ENCODE measurements around the gene CFAP43.

Gene CFAP43

DNA sequence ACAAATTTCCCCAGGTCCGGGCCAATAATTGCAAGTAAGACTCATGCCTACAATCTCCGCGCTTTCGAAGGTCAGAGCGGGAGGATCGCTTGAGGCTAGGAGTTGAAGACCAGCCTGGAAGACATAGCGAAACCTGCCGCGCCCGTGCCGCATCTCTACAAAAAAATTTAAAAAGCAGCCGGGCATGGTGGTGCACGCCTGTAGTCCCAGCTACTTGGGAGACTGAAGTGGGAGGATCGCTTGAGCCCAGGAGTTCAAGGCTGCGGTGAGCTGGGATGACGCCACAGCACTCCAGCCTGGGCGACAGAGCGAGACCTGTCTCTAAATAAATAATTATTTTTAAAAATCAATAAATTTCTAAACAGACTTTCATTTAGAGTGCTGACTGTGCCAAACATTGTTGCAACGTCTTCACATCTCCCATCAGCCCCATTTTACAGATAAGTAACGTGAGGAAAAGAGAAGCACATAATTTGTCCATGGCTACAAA, 494 bp upstream of the CFAP43 start:
- Histone ChIP-seq H3K4me1 (peaks cover 6% of the 10 kb centered on the region; the same call in 1 of the 2 replicates), H3K9ac (no peak overlapping the region), H3K4me3 (peak overlapping the region; percentile 70), H3K27me3 (peaks cover 30% of the 10 kb centered on the region), H3K4me2 (peak overlapping the region; percentile 75), H3K27ac (no peak overlapping the region), H4K20me1 (no peaks in the 10 kb centered on the region), H3K9me3 (peaks cover 47% of the 10 kb centered on the region), H3K36me3 (no peaks in the 10 kb centered on the region)
- TF ChIP-seq Cebpa-rat (IDR thresholded peaks at IDR 0.05), result no peak

DNA sequence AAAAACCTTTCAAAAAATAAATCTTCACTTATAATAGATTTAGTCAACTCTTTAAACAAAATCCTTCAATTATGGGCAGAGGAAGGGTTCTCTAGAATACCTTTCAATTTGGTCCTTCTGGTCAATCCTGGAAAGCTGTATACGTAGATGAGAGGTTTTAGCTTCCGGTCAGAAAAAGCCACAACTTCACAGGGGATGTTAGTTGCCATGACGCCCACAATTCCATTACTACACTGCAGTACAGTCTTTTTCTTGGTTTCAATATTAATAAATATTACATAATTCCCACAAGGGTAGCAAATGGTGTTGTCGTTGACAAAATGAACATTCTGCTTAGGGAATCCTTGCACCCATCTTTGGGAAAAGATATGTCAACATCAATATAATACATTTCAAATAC, 1.7 kb downstream of the CFAP43 start:
- Histone ChIP-seq H3K9me3 (peaks cover 39% of the 10 kb centered on the region), H3K27ac (no peak overlapping the region), H3K9ac (no peak overlapping the region), H3K4me3 (no peak overlapping the region), H3K4me2 (no peak overlapping the region), H3K36me3 (no peaks in the 10 kb centered on the region), H3K4me1 (peaks cover 6% of the 10 kb centered on the region; the same call in 1 of the 2 replicates), H3K27me3 (peaks cover 30% of the 10 kb centered on the region), H4K20me1 (no peaks in the 10 kb centered on the region)
- no peak for TF ChIP-seq Cebpa-rat (IDR thresholded peaks at IDR 0.05)

DNA sequence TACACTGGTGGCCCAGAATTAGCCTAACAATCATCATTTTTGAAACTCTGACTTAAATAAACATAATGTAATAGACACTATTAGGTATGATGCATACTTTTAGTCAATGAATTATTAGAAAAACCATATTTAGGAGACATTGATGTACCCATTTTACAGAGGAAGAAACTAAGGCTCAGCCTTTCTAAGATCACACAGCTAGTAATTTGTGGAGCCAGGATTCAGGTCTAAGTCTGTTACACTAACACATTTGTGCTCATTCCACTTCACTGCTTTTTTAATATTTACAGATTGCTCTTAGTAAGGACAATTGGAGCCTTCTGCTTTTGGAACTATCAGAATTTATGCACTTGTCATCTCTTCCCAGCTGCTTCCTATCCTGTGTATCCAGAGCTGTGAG, 8.9 kb downstream of the CFAP43 start:
- no peak overlapping the region for H3K4me2 ChIP-seq
- no peak overlapping the region for H3K27ac ChIP-seq
- no peaks in the 10 kb centered on the region for H3K36me3 ChIP-seq
- no peaks in the 10 kb centered on the region for H4K20me1 ChIP-seq
- no peak overlapping the region for H3K9ac ChIP-seq
- peaks cover 45% of the 10 kb centered on the region for H3K4me1 ChIP-seq
- TF ChIP-seq Cebpa-rat (IDR thresholded peaks at IDR 0.05), result no peak
- no peaks in the 10 kb centered on the region for H3K9me3 ChIP-seq
- H3K27me3 ChIP-seq, result no peaks in the 10 kb centered on the region
- H3K4me3 ChIP-seq, result no peak overlapping the region

DNA sequence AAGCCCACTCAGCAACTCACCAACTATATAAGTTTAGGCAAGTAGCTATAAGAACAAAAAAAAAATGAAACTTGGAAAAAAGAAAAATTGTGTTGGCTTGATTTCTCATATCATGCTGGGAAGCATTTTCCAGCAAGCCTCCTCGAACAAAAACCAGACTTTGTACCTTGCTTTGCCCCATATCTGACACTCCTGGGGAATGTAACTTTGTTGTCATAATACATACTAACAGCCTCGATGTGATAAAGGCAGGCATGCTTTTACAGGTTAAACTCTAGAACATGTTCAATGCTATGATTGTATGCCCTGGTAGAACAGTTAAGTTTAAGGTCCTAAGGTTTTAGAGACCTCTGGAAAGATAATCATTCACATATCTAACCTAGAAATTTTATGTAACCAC, 11.6 kb downstream of the CFAP43 start:
- Histone ChIP-seq H4K20me1 (no peaks in the 10 kb centered on the region), H3K4me3 (no peak overlapping the region), H3K27me3 (no peaks in the 10 kb centered on the region), H3K4me2 (no peak overlapping the region), H3K9me3 (no peaks in the 10 kb centered on the region), H3K9ac (no peak overlapping the region), H3K4me1 (peaks cover 54% of the 10 kb centered on the region), H3K27ac (no peak overlapping the region), H3K36me3 (no peaks in the 10 kb centered on the region)
- TF ChIP-seq Cebpa-rat (IDR thresholded peaks at IDR 0.05), result no peak

DNA sequence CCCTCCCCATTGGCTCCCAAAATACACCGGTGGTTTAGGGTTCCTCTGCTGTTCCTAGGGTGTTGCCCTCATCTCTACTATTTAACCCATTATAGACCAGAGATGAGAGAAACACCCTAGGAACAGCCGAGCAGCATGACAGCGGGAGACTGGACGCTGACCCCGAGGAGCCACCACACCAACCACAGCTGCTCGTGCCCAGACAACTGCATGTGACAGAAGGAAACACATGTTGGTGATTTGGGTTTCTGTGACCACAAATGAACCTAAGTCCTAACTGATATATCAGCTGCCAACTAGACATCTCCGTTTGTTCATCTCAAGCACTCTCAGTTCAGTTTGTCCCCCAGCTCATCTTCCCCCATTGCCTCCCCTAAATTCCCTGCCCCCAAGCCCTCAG, 13.4 kb downstream of the CFAP43 start:
- Histone ChIP-seq H3K4me2 (peak overlapping the region; percentile 68), H3K4me1 (peaks cover 42% of the 10 kb centered on the region), H3K9me3 (no peaks in the 10 kb centered on the region), H3K27me3 (no peaks in the 10 kb centered on the region), H3K4me3 (no peak overlapping the region; the same call in 1 of the 2 replicates), H3K9ac (no peak overlapping the region), H3K27ac (peak overlapping the region; percentile 60), H3K36me3 (no peaks in the 10 kb centered on the region), H4K20me1 (no peaks in the 10 kb centered on the region)
- no peak for TF ChIP-seq Cebpa-rat (IDR thresholded peaks at IDR 0.05)

DNA sequence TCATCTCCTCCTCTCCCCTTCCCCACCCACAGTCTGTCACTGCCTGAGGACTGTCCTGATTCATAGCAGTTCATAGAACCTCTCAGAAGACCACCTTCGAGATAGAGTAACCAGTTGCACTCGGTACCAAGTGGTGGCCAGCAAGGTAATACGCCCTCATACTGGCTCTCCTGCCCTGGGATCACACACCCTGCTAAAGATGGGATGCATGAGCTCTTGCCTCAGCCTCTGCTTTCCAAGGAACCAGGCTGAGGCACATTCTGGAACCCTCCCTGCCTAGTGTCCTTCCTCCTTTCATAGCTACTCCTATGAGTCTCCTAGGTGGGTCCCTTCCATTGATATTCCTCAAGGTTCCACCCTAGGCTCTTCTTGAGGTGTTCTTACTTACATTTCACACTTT, 15.5 kb downstream of the CFAP43 start:
- Histone ChIP-seq H4K20me1 (no peaks in the 10 kb centered on the region), H3K27me3 (no peaks in the 10 kb centered on the region), H3K9ac (no peak overlapping the region), H3K4me2 (no peak overlapping the region), H3K27ac (no peak overlapping the region), H3K4me1 (peaks cover 34% of the 10 kb centered on the region), H3K36me3 (no peaks in the 10 kb centered on the region), H3K9me3 (no peaks in the 10 kb centered on the region), H3K4me3 (no peak overlapping the region)
- no peak for TF ChIP-seq Cebpa-rat (IDR thresholded peaks at IDR 0.05)

DNA sequence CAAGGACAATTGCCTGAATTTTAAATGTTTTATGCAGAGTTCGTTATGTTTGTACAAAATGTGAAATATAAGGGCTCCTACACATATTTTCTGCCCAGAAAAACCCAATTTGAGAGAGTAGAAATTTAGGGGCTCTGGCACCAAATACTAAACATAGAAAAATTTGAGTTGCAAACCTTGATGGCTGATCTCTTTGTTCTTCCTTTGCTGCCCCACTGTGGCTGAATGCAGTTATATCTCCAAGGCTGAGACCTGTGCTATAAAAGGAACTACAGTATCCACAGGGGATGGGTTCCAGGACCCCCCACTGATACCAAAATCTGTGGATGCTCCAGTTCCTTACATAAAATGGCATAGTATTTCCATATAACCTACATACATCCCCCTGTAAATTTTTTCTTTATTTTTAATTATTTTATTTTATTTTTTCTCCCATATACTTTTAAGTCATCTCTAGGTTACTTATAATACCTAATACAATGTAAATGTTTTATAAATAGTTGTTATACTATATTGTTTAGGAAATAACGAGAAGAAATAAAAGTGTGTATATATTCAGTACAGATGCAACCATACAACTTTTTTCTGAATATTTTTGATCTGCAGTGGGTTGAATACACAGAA, 22.5 kb downstream of the CFAP43 start:
- Histone ChIP-seq H3K36me3 (no peaks in the 10 kb centered on the region), H3K4me2 (no peak overlapping the region), H3K27ac (no peak overlapping the region), H3K9ac (no peak overlapping the region), H4K20me1 (no peaks in the 10 kb centered on the region), H3K27me3 (no peaks in the 10 kb centered on the region), H3K4me1 (no peaks in the 10 kb centered on the region), H3K9me3 (no peaks in the 10 kb centered on the region), H3K4me3 (no peak overlapping the region)
- no peak for TF ChIP-seq Cebpa-rat (IDR thresholded peaks at IDR 0.05)

DNA sequence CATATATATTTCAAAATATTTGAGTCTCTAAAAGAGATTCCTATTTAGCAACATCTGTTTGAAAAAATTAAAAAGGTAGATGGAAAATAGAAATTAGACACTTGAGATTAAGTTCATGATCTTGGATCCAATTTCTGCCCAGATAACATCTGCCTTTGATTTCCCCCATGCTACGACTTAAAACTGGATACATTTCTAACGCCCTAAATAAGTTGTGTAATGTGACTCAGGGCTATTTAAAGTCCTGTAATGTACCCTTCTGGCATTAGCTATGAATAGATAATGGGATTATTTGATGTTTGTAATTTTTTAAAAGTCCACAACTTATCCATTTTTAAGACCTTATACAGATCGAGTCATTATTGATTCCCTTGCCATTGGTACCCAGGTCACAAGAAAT, 23.4 kb downstream of the CFAP43 start:
- TF ChIP-seq Cebpa-rat (IDR thresholded peaks at IDR 0.05), result no peak
- Histone ChIP-seq H3K4me3 (no peak overlapping the region), H4K20me1 (no peaks in the 10 kb centered on the region), H3K9me3 (no peaks in the 10 kb centered on the region), H3K9ac (no peak overlapping the region), H3K4me2 (no peak overlapping the region), H3K36me3 (no peaks in the 10 kb centered on the region), H3K27me3 (no peaks in the 10 kb centered on the region), H3K27ac (no peak overlapping the region), H3K4me1 (no peaks in the 10 kb centered on the region)

DNA sequence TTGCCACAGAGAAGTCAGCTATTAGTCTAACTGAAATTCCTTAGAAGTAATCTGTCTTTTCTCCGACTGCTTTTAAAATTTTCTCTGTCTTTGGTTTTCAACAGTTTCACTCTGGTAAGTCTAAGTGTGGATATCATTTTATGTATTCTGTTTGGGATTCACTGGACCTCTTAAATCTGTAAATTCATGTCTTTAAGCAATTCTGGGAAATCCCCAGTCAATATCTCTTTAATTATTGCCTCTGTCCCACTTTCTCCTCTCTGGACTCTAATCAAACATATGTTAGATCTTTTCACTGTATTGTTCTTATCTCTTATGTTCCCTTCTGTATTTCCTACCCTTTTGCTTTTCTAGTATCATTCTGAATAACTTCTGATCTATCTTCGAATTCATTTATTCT, 29.9 kb downstream of the CFAP43 start:
- Histone ChIP-seq H3K9me3 (no peaks in the 10 kb centered on the region), H3K27me3 (no peaks in the 10 kb centered on the region; the same call in 1 of the 2 replicates), H3K9ac (no peak overlapping the region), H3K36me3 (no peaks in the 10 kb centered on the region), H3K4me2 (no peak overlapping the region), H4K20me1 (no peaks in the 10 kb centered on the region), H3K4me3 (no peak overlapping the region), H3K27ac (no peak overlapping the region), H3K4me1 (no peaks in the 10 kb centered on the region)
- no peak for TF ChIP-seq Cebpa-rat (IDR thresholded peaks at IDR 0.05)

DNA sequence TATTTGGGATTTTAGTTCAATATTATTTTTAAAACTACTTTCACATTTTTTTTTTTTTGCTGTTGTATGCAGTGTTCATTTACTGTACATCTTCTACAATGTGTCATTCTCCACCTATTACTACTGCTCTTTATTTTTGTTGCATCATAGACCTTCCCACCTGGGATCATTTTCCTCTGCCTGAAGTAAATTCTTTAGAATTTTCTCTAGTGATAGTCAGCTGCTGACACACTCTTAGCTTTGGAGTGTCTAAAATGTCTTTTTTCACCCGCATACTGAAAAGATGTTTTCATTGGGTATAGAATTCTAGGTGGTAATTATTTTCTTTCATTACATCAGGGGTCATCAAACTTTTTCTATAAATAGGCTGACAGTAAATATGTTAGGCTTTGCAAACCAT, 30.5 kb downstream of the CFAP43 start:
- H3K27ac ChIP-seq, result no peak overlapping the region
- no peak overlapping the region for H3K4me3 ChIP-seq
- H3K27me3 ChIP-seq, result no peaks in the 10 kb centered on the region; the same call in 1 of the 2 replicates
- no peak overlapping the region for H3K9ac ChIP-seq
- no peak for TF ChIP-seq Cebpa-rat (IDR thresholded peaks at IDR 0.05)
- H3K4me1 ChIP-seq, result no peaks in the 10 kb centered on the region
- H3K9me3 ChIP-seq, result no peaks in the 10 kb centered on the region
- no peaks in the 10 kb centered on the region for H4K20me1 ChIP-seq
- H3K36me3 ChIP-seq, result no peaks in the 10 kb centered on the region
- no peak overlapping the region for H3K4me2 ChIP-seq

DNA sequence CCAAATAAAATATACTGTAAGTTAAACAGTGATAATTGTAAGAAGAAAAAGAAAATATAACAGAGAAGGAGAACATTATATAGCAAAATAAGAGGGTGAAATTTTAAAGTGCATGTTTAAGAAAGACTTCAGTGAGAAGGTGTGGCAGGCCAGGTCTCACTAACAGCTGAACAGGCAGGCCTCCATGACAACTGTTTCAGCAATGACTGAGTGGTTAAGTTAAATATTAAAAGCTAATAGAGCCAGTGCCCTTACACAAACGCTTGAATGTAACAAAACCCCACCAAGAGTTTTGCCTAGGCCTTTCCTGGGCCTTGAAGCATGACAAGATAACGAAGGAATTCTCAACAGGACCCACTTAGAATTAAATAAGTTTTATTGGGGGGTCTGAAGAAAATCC, 32.6 kb downstream of the CFAP43 start:
- H4K20me1 ChIP-seq, result no peaks in the 10 kb centered on the region
- no peak overlapping the region for H3K4me3 ChIP-seq
- no peaks in the 10 kb centered on the region; the same call in 1 of the 2 replicates for H3K27me3 ChIP-seq
- H3K36me3 ChIP-seq, result no peaks in the 10 kb centered on the region
- H3K9me3 ChIP-seq, result no peaks in the 10 kb centered on the region
- H3K9ac ChIP-seq, result no peak overlapping the region
- no peak overlapping the region for H3K27ac ChIP-seq
- H3K4me2 ChIP-seq, result no peak overlapping the region
- H3K4me1 ChIP-seq, result no peaks in the 10 kb centered on the region
- TF ChIP-seq Cebpa-rat (IDR thresholded peaks at IDR 0.05), result no peak
